ENCODE measurements around the gene NISCH.

NISCH gene

DNA sequence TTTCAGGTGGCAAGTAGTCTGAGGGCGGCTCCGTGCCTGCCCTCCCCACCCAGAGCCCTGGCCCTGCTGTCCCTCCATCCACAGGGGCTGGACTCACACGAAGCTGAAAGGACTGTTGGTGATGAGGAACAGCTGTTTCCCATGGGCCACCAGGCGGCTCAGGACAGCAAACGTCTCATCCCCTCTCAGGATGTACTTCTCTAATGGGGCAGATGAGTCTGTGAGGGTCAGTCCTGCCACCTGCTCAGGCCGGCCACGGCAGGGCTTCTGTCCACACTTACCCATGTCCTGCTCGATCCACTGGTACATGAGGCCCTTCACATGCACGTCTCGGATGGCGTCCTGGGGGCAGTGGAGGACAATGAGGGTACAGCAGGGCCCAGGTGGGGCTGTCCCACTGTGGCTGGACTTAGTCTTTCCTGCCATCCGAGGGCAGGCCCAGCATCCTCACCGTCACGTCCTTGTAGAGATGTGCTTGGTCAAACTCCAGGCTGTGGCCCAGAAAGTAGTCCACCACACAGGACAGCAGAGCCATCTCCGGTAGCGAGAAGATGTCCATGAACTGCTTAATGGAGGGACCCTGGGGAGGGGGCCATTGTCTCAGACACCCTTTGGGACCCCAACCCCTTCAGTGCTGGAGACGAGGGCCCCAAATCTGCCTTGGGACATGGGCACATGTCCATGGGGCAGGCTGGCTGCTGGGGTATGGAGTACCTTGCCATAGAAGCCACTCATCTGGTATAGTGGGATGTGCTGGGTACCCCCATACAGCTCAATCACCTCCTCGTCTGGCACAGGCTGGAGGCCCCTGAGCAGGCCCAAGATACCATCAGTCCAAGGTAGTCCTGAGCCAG lies 72.6 kb downstream of the NISCH start:
- DNase-seq (ENCODE audit: low read depth) = no peak

- DNase-seq (ENCODE audit: low read depth) = no peak
Observed at GRCh38 chr3:52528586-52529375, 73.4 kb downstream of the NISCH start.

DNA sequence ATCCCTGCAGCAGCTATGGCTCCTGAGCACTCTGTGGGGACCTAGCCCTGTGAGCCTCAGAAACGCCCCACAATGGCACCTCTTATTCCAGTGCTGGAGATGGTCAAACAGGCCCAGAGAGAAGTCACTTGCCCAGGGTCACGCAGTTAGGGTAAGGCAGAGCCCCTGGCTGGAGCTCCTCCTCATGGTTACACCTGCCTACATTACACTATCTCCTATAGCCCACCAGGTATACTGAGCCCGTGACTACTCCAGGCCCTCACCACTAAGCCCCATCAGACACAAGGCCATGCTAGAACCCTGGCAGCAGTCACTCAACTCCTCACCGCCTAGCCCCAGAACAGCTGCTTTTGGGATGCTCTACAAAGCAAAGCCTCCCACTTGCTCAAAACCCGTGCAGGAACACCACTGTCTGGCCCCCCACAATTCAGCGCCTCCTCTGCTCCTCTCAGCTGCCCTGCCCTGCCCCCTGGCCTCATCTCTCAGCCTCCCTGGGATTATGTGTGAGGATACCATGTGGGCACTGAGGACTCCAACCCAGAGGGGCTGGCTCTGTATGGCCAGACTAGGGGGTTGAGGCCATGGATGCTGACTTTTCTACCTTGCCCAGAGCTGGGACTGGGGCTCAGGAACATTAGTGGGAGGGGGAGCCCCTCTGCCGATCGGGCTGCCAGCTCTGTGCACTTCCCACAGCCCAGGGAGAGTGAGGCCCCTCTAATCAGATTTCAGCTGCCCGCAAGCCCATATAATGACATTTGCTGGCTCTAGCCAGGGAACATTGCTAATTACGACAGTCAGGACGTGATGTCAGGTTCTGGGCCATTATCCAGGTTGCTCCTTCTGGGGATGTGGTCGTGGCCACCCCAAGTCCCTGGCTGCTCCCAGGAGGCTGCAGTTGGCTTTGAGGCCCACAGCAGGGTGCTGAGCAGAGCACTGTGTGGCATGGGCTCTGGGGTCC lies 74.3 kb downstream of the NISCH start:
- DNase-seq (ENCODE audit: low read depth) = no peak

- no peak for DNase-seq (ENCODE audit: low read depth)
Observed at GRCh38 chr3:52530918-52531826, 75.8 kb downstream of the NISCH start.

- no peak for DNase-seq (ENCODE audit: low read depth)
Observed at GRCh38 chr3:52531860-52532516, 76.6 kb downstream of the NISCH start.

DNA sequence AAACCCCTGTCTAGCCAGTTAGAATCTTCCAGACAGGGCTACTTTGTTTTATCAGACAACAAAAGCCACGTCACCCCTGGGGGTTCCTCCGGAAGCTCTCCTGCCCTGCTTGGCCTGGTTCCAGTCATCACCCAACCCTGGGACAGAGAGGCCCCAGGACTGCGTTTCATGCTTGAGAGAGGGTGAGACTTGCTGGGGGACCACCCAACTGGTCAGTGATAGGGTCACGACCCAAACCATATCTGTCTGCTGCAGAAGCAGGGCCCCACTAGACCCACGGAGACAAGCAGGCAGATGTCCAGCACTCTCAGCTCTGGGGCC lies 77.1 kb downstream of the NISCH start:
- no peak for DNase-seq (ENCODE audit: low read depth)

GRCh38 chr3:52532838-52533622 lies 77.6 kb downstream of the NISCH start:
- DNase-seq (ENCODE audit: low read depth) = no peak

- peak; percentile 29 for DNase-seq (ENCODE audit: low read depth)
Observed at GRCh38 chr3:52533623-52534280, 78.3 kb downstream of the NISCH start, which contains the start of gene NT5DC2. Gene NT5DC2, minus strand, starts transcription at chr3:52533857. Its CDS starts 120 bp downstream, at chr3:52533737.

GRCh38 chr3:52534281-52535183 lies 79.1 kb downstream of the NISCH start:
- DNase-seq (ENCODE audit: low read depth) = no peak

DNA sequence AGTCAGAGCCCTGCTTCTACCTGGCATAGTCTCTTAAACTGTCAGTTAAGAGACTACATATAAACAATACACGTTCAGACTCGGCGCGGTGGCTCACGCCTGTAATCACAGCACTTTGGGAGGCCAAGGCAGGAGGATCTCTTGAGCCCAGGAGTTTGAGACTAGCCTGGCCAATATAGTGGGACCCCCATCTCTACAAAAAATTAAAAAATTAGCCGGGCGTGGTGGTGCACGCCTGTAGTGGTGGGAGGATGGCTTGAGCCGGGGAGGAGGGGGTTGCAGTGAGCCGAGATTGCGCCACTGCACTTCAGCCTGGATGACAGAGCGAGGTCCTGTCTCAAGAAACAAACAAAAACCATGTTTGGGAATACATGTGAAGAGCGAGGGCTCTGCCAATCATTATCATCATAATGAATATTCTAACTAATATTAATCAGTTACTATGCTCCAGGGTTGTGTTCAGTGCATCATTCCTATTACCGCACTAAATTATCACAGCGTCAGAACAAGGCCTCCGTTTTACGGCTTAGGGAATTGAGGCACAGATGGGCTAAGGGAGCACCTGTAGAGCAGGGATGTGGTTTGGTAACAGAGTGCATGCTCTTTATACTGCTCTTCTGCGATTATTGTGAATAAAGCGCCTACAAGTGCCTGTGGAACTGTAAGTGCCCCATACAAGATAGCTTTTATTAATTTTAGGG lies 80.2 kb downstream of the NISCH start:
- DNase-seq (ENCODE audit: low read depth) = no peak

DNA sequence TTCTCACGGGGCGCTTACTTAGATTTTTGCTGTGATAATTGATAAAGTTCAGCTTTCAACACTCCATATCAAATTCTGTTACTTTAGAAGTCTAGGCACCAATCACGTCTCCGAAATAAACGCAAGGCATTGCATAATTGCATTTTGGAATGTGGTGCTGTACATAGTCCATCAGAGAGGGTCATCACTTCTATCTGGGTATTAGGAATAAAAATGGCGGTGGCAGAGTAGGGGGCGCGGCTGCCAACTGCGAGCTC lies 80.6 kb downstream of the NISCH start:
- no peak for DNase-seq (ENCODE audit: low read depth)

GRCh38 chr3:52536369-52537164 lies 81.2 kb downstream of the NISCH start, which contains the start of gene UQCC5:
Gene UQCC5, plus strand, starts transcription at chr3:52536605. Its CDS starts 151 bp downstream, at chr3:52536756.
- DNase-seq (ENCODE audit: low read depth) = peak; percentile 97

DNA sequence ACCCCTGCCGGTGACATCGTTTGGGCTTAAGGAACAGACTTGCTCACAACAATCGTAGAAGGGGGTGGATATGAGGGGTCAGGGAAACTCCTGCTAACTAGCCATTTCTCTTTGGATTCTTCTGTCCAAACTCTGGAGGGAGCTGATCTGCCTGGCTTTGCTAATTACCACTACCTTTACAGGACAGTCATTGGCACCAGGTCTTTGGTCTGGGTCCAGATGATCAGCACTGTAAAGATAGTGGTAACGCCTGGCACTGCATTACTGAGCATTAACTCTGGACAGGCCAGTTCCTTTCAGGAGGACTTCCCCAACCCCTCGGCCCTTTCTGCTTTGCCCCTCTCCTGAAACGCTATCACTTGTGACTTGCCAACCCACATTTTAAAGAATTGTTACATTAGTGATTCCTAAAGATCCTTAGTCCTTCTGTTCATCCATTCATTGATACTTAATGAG lies 81.8 kb downstream of the NISCH start:
- DNase-seq (ENCODE audit: low read depth) = no peak

DNA sequence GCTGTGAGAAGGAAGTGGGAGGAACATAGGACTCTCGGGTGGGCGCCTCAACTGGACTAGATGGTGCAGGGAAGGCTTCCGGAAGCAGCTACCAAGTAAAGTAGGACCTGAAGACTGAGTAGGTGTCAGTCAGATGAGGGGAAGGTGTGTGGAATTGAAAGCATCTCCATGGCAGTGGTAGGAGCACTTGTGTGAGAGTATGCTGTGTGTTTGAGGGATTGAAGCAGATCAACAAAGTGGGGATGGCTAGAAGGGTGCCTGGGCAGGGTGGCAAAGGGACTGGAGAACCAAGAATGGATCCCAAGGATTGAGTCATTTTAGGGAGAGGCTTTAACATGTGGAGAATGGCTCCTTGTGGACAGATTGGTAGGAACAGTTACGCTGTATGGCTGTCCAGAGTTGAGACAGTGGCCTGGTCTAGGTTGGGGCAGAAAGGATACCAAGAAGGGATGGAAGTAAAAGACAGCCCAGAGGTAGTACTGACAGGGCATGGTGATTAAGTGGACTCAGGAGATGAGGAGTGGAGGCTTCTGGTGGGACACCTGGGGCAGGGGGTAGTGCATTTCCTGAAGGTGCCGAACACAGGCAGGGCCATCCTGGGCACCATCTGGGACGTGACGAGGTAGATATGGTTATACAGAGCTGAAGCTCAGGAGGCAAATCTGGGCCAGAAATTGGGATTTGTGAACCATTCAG lies 82.5 kb downstream of the NISCH start:
- no peak for DNase-seq (ENCODE audit: low read depth)

DNA sequence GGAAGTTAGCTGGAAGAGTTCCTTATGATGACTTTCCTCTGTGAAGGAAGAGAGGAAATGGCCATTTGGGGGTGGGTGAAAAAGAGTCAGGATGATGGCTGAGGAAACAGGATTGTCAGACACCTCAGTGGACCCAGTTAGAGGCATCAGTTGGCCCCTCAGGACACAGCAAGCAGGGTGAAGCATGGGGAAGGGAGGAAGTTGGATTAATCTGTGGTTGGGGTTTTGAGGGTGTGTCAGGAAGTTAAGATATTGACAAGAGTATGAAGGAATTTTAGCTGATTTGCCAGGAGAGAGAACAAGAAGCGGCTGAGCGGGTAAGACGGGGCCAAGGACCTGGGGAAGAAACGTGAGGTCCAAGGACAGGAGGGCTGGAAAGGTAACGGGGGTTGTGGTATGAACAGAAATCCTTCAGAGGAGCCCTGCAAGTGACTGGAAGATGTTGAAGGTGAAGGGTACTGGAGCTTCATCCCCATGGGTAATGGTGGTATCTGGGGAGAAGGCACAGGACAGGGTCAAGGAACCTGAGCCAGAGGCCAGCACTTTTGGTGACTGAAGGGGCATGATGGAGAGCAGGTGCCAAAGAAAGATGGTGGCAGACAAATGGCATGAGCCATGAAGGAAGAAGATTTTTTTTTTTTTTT lies 83.7 kb downstream of the NISCH start:
- no peak for DNase-seq (ENCODE audit: low read depth)

DNA sequence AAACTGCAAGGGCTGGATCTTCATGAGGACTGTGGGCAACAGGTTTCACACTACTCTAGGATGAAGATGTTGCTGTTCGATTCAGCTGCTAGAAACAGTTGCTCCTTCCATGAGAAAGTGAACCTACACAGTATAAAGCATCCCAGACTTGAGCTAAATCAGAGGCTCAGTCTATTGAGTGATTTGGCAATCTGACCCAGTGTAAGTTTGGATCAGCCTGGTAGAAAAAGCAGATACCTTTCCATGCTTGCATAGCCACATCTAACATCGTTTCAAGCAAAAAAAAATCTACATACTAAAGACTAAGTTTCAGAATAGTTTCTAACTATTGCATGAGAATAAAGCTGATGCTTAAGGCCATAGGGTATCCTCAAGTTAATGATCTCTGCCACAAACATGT lies 85.6 kb downstream of the NISCH start:
- DNase-seq (ENCODE audit: low read depth) = no peak
